Caco-2 (cell line): Measurements from ENCODE around the gene LINS1. TPM values are rescaled to one million over a fixed set of nuclear protein-coding genes. Genes with fewer than 3 reads are reported as not detected.

Experiments used
- BruUV-seq: library from RNA; stranded (reverse); fragments of 400-500 nt; replicated peaks from 2 replicates; lab custom pipeline; 2021; lab: Mats Ljungman, UMichigan
- CTCF ChIA-PET: fragments of 300-600 bp; sonication (Branson Sonifier 250); formaldehyde crosslinking; loops from one replicate; lab custom pipeline; 2022; ENCODE audit warnings: antibody characterized with exemption; lab: Charles Lee
- POLR2A ChIA-PET: fragments of 300-600 bp; sonication (Branson Sonifier 250); formaldehyde crosslinking; loops from one replicate; lab custom pipeline; 2022; ENCODE audit warnings: antibody characterized with exemption; lab: Charles Lee
- DNase-seq, 2 experiments: peaks; one replicate each; pipeline versions ENCODE4 v3.0.0 to v3.0.0-alpha.2; 2020 to 2022
- H3K27me3 ChIP-seq: replicated peaks from 2 replicates; pipeline ENCODE4 v1.6.0; 2011; ENCODE audit warnings: low read length; ENCODE audit not compliant: control insufficient read depth, insufficient read depth
- H3K36me3 ChIP-seq: 2 replicates; pipeline ENCODE4 v1.5.1; 2011; ENCODE audit warnings: low read length; ENCODE audit not compliant: control insufficient read depth, insufficient read depth
- H3K4me1 ChIP-seq: fragments of 250-450 bp; sonication (Bioruptor Pico); 2 replicates; pipeline ENCODE4 v1.5.1; 2020; ENCODE audit warnings: mild to moderate bottlenecking
- H3K4me3 ChIP-seq: 2 replicates; pipeline ENCODE4 v1.5.1; 2011; ENCODE audit warnings: low read depth, mild to moderate bottlenecking, control low read depth, low read length
- H3K9me3 ChIP-seq: fragments of 250-450 bp; sonication (Bioruptor Pico); 2 replicates; pipeline ENCODE4 v1.5.1; 2020; ENCODE audit warnings: mild to moderate bottlenecking, moderate library complexity
- H3K27ac Mint-ChIP-seq: one replicate; pipeline ENCODE4 v1.8.0; 2022; ENCODE audit warnings: mixed read lengths; ENCODE audit not compliant: unreplicated experiment
- H3K27me3 Mint-ChIP-seq: one replicate; pipeline ENCODE4 v1.8.0; 2022; ENCODE audit warnings: mixed read lengths; ENCODE audit not compliant: insufficient read depth, unreplicated experiment
- H3K36me3 Mint-ChIP-seq: one replicate; pipeline ENCODE4 v1.8.0; 2022; ENCODE audit warnings: mild to moderate bottlenecking, mixed read lengths; ENCODE audit not compliant: insufficient read depth, unreplicated experiment
- H3K4me1 Mint-ChIP-seq: one replicate; pipeline ENCODE4 v1.8.0; 2022; ENCODE audit warnings: low read depth, mixed read lengths; ENCODE audit not compliant: unreplicated experiment
- H3K4me3 Mint-ChIP-seq: one replicate; pipeline ENCODE4 v1.8.0; 2022; ENCODE audit warnings: mild to moderate bottlenecking, moderate library complexity, mixed read lengths; ENCODE audit not compliant: unreplicated experiment
- H3K9me3 Mint-ChIP-seq: one replicate; pipeline ENCODE4 v1.8.0; 2022; ENCODE audit warnings: mixed read lengths; ENCODE audit not compliant: unreplicated experiment
- CTCF ChIP-seq, 2 experiments: fragments of 200-600 bp in 1 of 2; IDR thresholded peaks; 1 replicate in 1 of 2; 2 replicates in 1 of 2; pipeline versions ENCODE4 v1.5.1 to v1.8.0; 2011 to 2022; ENCODE audit warnings: antibody characterized with exemption in 1 of 2, control low read depth in 1 of 2, inconsistent platforms in 1 of 2, low read depth in 1 of 2, low read length in 1 of 2, mild to moderate bottlenecking in 1 of 2, moderate library complexity in 1 of 2; ENCODE audit not compliant: insufficient read depth in 1 of 2, severe bottlenecking in 1 of 2, unreplicated experiment in 1 of 2
- intact Hi-C: fragments of 100-400 bp; cut with micrococcal nuclease; formaldehyde crosslinking; loops from one replicate; pipeline ENCODE4 v1.10.0; 2022; ENCODE audit not compliant: unreplicated experiment
- total RNA-seq: library from RNA; stranded (reverse); gene quantifications from 2 replicates; pipeline ENCODE4 v1.2.3, GENCODE V29; 2022

The LINS1 gene
- total RNA-seq, 1 experiment from 2014 or later = 11.0 TPM

DNA sequence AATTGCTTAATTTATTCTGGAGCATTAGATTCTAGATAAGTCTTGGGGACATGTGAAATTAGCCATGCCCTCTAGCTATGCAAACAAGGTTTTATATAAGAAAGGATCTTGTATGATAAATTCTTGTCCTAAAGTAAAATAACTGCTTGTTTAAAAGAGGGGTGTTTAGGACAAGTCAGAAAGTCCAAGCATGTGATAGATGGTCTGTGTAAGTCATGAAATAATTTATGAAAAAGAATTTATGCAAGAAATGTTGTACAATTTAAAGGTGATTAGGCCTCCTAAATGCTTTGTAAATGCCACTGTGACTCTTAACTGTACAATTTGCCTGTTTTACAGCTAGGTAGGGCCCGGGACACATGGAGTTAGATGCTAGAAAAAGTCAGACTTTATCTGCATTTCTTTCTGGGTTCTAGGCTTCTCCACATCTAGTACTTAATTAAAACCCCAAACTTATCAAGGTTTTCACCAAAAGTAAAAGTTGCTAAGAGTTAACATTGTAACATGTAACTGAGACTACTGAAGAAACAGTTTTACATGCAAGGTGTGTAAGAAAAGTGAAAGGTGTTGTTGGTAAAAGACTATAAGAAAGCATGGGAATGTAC, 13.2 kb downstream of the LINS1 start:
- intact Hi-C loops = no loop called here
- Histone ChIP-seq H3K4me1 (no peaks in the 10 kb centered on the region), H3K36me3 (no peaks in the 10 kb centered on the region), H3K27me3 (no peaks in the 10 kb centered on the region), H3K9me3 (peaks cover 28% of the 10 kb centered on the region), H3K4me3 (no peak overlapping the region)
- Mint-ChIP-seq H3K27ac (no peak overlapping the region), H3K4me3 (no peak overlapping the region), H3K27me3 (no peaks in the 10 kb centered on the region), H3K4me1 (no peaks in the 10 kb centered on the region), H3K9me3 (peaks cover 3% of the 10 kb centered on the region), H3K36me3 (peaks cover 6% of the 10 kb centered on the region)
- POLR2A ChIA-PET = no interaction called here
- peak in 1 of 2 experiments; percentile 16 for DNase-seq
- no TSS peak for BruUV-seq
- no peak for TF ChIP-seq CTCF (IDR thresholded peaks at IDR 0.05; ENCODE audit: insufficient read depth in 1 of 2, low read depth in 1 of 2, low read length in 1 of 2, severe bottlenecking in 1 of 2, unreplicated experiment in 1 of 2)
- CTCF ChIA-PET = no interaction called here

DNA sequence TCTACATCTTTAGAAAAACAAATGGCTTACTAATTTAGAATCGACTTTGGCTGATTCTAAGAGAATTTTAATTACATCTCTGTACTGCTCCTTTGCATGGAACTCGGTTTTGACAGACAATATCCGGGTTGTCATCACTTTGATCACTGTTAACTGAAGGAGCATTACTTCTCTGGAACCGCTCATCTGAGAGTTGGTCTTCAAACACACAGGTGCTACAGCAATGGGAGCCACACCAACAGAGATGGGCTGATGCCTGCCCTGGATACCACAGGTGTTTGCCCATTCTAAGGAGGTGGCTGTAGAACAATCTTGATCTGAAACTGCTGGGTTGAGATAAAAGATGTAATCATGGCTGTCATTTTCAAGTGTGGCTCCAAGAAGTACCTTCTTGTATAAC, 21.6 kb downstream of the LINS1 start:
- ChIA-PET CTCF (no interaction called here), POLR2A (no interaction called here)
- Mint-ChIP-seq H3K36me3 (peaks cover 5% of the 10 kb centered on the region), H3K4me1 (no peaks in the 10 kb centered on the region), H3K27me3 (no peaks in the 10 kb centered on the region), H3K4me3 (no peak overlapping the region), H3K27ac (no peak overlapping the region), H3K9me3 (peaks cover 25% of the 10 kb centered on the region)
- Histone ChIP-seq H3K4me3 (no peak overlapping the region), H3K27me3 (no peaks in the 10 kb centered on the region), H3K4me1 (no peaks in the 10 kb centered on the region), H3K9me3 (no peaks in the 10 kb centered on the region), H3K36me3 (no peaks in the 10 kb centered on the region)
- TF ChIP-seq CTCF (IDR thresholded peaks at IDR 0.05; ENCODE audit: insufficient read depth in 1 of 2, low read depth in 1 of 2, low read length in 1 of 2, severe bottlenecking in 1 of 2, unreplicated experiment in 1 of 2) = no peak
- intact Hi-C loops = no loop called here
- no TSS peak for BruUV-seq
- DNase-seq = no peak

- Mint-ChIP-seq H3K9me3 (no peaks in the 10 kb centered on the region), H3K27me3 (no peaks in the 10 kb centered on the region), H3K4me1 (no peaks in the 10 kb centered on the region), H3K27ac (no peak overlapping the region), H3K36me3 (peaks cover 6% of the 10 kb centered on the region), H3K4me3 (no peak overlapping the region)
- ChIA-PET POLR2A (no interaction called here), CTCF (no interaction called here)
- no peak for DNase-seq
- H3K4me3 ChIP-seq = no peak overlapping the region
- H3K36me3 ChIP-seq = no peaks in the 10 kb centered on the region
- no peaks in the 10 kb centered on the region for H3K27me3 ChIP-seq
- TF ChIP-seq CTCF (IDR thresholded peaks at IDR 0.05; ENCODE audit: insufficient read depth in 1 of 2, low read depth in 1 of 2, low read length in 1 of 2, severe bottlenecking in 1 of 2, unreplicated experiment in 1 of 2) = no peak
- intact Hi-C loops = loop anchor here (5.0 kb wide), 1 partner anchor 221 kb away; no protein-coding TSS in a partner anchor
- no TSS peak for BruUV-seq
- H3K9me3 ChIP-seq = no peaks in the 10 kb centered on the region
- H3K4me1 ChIP-seq = no peaks in the 10 kb centered on the region
Observed at GRCh38 chr15:100573526-100573925, 28.5 kb downstream of the LINS1 start.
